Activated CD8-positive, alpha-beta memory T cell treated with anti-CD3 and anti-CD28 coated beads, Interleukin-2, amount 50 U/mL, for 24 hours (primary cell): Measurements from ENCODE around the gene KRT28.
"Not testable (repeated sequence)": the region's sequence is repeated elsewhere in the genome, so short reads cannot be mapped to it uniquely, and the experiment has no call there.

Source experiments
- DNase-seq: peaks from one replicate; pipeline ENCODE4 v3.0.0-alpha.2; 2020; ENCODE audit errors: extremely low read depth

Gene KRT28

GRCh38 chr17:40818733-40819527, 19.2 kb upstream of the KRT28 start:
- DNase-seq, result peak; percentile 54

- no peak for DNase-seq
Observed at GRCh38 chr17:40818343-40818732, 18.6 kb upstream of the KRT28 start.

- no peak for DNase-seq
Observed at GRCh38 chr17:40817103-40817682, 17.4 kb upstream of the KRT28 start.

- no peak for DNase-seq
Observed at GRCh38 chr17:40816569-40816968, 16.8 kb upstream of the KRT28 start.

GRCh38 chr17:40815381-40815780, 15.6 kb upstream of the KRT28 start:
- DNase-seq, result no peak

GRCh38 chr17:40814657-40815056, 14.9 kb upstream of the KRT28 start:
- DNase-seq, result not testable (repeated sequence)

- no peak for DNase-seq
Observed at GRCh38 chr17:40813804-40814203, 14.0 kb upstream of the KRT28 start.

GRCh38 chr17:40812639-40813038, 12.9 kb upstream of the KRT28 start:
- DNase-seq, result no peak

- no peak for DNase-seq
Observed at GRCh38 chr17:40810494-40810893, 10.7 kb upstream of the KRT28 start.

GRCh38 chr17:40809721-40810421, 10.1 kb upstream of the KRT28 start:
- DNase-seq, result no peak

GRCh38 chr17:40806131-40806530, 6.4 kb upstream of the KRT28 start:
- no peak for DNase-seq

- DNase-seq, result peak; percentile 39
Observed at GRCh38 chr17:40803617-40804082, 3.9 kb upstream of the KRT28 start.

- no peak for DNase-seq
Observed at GRCh38 chr17:40801157-40801556, 1.4 kb upstream of the KRT28 start.

- no peak for DNase-seq
Observed at GRCh38 chr17:40800381-40800780, 622 bp upstream of the KRT28 start.

GRCh38 chr17:40796846-40797245, 2.9 kb downstream of the KRT28 start:
- DNase-seq, result no peak

- no peak for DNase-seq
Observed at GRCh38 chr17:40795019-40795667, 4.6 kb downstream of the KRT28 start.

GRCh38 chr17:40794466-40794865, 5.3 kb downstream of the KRT28 start:
- no peak for DNase-seq

- no peak for DNase-seq
Observed at GRCh38 chr17:40793832-40794231, 5.9 kb downstream of the KRT28 start.

- no peak for DNase-seq
Observed at GRCh38 chr17:40791787-40792436, 7.8 kb downstream of the KRT28 start.

GRCh38 chr17:40791111-40791510, 8.6 kb downstream of the KRT28 start:
- DNase-seq, result no peak

GRCh38 chr17:40782450-40782849, 17.3 kb downstream of the KRT28 start, which contains the start of gene KRT27:
Gene KRT27 (minus strand): TSS chr17:40782550. CDS start chr17:40782493, 57 bp downstream.
- DNase-seq, result no peak
